ENCODE measurements around the gene OMG.
"Not testable (repeated sequence)": the region's sequence is repeated elsewhere in the genome, so short reads cannot be mapped to it uniquely, and the experiment has no call there.

The OMG gene

GRCh38 chr17:31297090-31297489 is at the start of gene OMG:
Gene OMG, minus strand, starts transcription at chr17:31297239. Its CDS starts 908 bp downstream, at chr17:31296331.
- no peak for DNase-seq

- DNase-seq, result not testable (repeated sequence)
These were observed 48.2 kb upstream of the OMG start for GRCh38 chr17:31345191-31345747.

- no peak for DNase-seq
These were observed 43.0 kb upstream of the OMG start for GRCh38 chr17:31339906-31340661.

GRCh38 chr17:31329221-31329620 is 32.2 kb upstream of the OMG start:
- DNase-seq, result no peak

GRCh38 chr17:31328160-31328535 is 31.1 kb upstream of the OMG start:
- DNase-seq, result no peak

GRCh38 chr17:31327534-31328159 is 30.6 kb upstream of the OMG start:
- no peak for DNase-seq

- DNase-seq, result no peak
These were observed 26.5 kb upstream of the OMG start for GRCh38 chr17:31323551-31323950.

- DNase-seq, result no peak
These were observed 24.9 kb upstream of the OMG start for GRCh38 chr17:31321966-31322365.

- DNase-seq, result peak; percentile 66
These were observed 24.4 kb upstream of the OMG start, which contains the start of gene EVI2A for GRCh38 chr17:31321481-31321880. Gene EVI2A, minus strand, starts transcription at chr17:31321622. Its CDS starts 2,609 bp downstream, at chr17:31319013.

- no peak for DNase-seq
These were observed 23.8 kb upstream of the OMG start for GRCh38 chr17:31320791-31321190.

GRCh38 chr17:31320241-31320640 is 23.2 kb upstream of the OMG start:
- DNase-seq, result no peak

GRCh38 chr17:31318851-31319661 is 22.0 kb upstream of the OMG start:
- DNase-seq, result no peak

GRCh38 chr17:31318298-31318801 is 21.3 kb upstream of the OMG start:
- DNase-seq, result peak; percentile 37

- DNase-seq, result no peak
These were observed 17.7 kb upstream of the OMG start for GRCh38 chr17:31314782-31315100.

- DNase-seq, result no peak
These were observed 17.1 kb upstream of the OMG start, which contains the start of gene EVI2B for GRCh38 chr17:31313982-31314781. Gene EVI2B, minus strand, starts transcription at chr17:31314054. Its CDS starts 8,445 bp downstream, at chr17:31305609.

- DNase-seq, result peak; percentile 24
These were observed 15.2 kb upstream of the OMG start for GRCh38 chr17:31312223-31312622.

GRCh38 chr17:31311526-31311925 is 14.5 kb upstream of the OMG start:
- DNase-seq, result no peak

- DNase-seq, result no peak
These were observed 13.8 kb upstream of the OMG start for GRCh38 chr17:31310886-31311285.

GRCh38 chr17:31310260-31310659 is 13.2 kb upstream of the OMG start:
- peak; percentile 37 for DNase-seq

- DNase-seq, result no peak
These were observed 12.5 kb upstream of the OMG start for GRCh38 chr17:31309556-31309955.

GRCh38 chr17:31308372-31309334 is 11.6 kb upstream of the OMG start:
- no peak for DNase-seq

Data from activated CD4-positive, alpha-beta T cell treated with anti-CD3 and anti-CD28 coated beads for 1 hour (primary cell).